Activated CD4-positive, alpha-beta T cell treated with anti-CD3 and anti-CD28 coated beads, Interleukin-10, Interleukin-2, amounts not matched to agents 100 ng/mL and 50 ng/mL, durations not matched to agents 16 hours and 8 hours (primary cell): ENCODE results near the gene PTPRM.

Experiments
- DNase-seq: peaks from one replicate; pipeline ENCODE4 v3.0.0-alpha.2; 2020

Gene PTPRM

DNA sequence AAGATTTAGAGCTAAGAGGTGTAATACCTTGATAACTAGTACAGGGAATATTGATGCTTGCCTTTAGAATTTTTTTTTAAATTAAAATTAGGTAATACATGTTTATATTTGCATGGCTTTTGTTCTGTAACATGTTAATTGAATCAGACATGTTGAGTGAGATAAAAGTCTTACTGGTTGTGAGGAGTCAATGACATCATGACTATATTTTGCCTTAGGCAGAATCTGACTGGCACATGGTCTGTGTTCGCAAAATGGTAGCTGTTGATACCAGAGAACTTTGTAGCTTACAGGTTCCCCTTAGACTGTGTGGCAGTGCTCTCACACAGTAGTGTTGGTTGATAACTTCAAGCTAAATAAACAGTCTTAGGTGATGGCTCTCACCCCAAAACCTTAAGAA is 199.7 kb downstream of the PTPRM start:
- no peak for DNase-seq

DNA sequence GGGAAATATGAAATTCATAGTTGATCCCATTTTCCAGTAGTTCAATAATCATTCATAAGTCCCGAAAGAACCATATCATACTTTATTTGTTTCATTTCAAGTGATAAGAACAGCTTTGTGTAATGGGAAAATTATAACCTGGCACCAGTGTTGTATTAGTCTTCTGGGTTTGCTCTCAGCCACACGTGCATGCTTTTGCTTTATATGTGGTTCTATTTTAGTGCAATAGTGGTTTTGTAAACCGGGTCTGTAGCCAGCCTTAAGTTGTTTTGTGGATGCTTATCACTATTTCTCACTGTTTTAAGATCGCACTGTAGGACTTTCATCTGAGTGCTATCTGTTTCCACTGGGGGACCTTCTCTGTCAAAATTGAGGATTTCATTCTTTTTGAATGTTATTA is 203.8 kb downstream of the PTPRM start:
- no peak for DNase-seq

DNA sequence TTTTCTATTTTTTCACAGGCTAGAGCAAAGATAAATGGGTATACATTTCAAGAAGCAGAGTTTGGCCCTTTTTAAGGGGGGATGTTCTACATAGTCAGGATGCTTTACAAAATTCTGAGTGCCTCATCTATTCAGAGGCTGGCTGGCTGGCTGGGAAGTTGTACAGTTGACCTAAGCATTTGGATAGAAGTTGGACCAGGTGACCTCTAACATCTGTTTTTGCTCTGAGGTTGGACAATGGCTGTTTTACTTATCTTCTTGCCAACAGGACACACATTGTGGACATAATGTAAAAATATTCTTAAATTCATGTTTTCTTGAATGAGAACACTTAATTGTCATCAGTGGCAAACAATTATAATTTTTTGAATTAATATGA is 205.4 kb downstream of the PTPRM start:
- DNase-seq = no peak

DNA sequence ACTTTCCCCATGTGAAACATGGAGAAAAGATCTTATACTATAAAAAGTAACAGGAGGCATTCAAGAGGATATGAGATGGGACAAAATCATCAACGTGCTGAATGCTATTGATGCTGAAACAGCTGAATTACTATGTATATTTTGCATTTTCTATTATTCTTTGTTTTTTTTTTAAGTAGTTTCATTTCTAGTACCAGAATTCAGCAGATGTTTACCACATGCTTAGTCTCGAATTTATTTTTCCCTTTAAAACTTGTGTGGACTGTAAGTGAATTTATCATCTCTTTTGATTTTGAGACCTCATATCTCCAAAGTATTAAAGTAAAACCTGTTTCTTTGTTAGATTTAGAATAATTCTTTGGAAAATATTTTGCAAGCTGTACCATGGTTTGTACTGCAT is 205.8 kb downstream of the PTPRM start:
- no peak for DNase-seq

DNA sequence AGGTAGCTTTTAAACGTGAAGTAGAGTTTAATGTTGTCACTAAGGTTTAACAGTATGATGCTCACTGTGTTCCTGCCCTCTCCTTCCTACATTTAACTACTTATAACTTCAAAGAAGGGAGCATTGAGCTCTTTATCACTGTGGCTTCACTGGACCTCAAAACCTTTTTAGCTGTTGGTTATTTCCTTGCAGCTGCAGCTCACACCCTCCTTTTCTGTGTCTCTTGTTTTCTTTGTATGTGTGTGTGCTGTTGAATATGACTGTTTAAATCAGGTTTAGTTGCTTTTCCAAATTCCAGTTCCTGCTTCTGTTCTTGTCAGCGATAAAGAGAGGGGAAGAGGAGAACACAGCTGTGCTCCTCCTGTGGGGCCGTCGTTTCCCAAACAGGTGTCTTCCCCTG is 208.0 kb downstream of the PTPRM start:
- DNase-seq = no peak

DNA sequence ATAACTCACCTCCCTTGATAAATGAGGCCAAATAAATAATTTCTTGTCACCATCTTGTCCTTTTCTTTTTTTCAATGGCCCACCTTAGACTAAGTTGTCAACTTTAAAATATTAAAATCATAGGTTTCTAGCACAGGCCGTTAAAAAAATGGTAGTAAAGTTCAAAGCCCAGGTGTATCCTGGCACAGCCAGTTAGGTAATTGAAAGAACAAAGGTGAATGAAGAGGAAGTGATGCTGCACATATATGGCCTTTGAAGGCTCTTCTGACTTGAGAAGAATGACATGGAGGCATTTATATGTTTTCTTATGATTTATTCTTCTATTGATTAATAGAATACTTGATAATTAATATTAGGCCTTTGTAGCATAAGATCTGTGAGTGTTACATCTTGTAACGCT is 208.7 kb downstream of the PTPRM start:
- no peak for DNase-seq

DNA sequence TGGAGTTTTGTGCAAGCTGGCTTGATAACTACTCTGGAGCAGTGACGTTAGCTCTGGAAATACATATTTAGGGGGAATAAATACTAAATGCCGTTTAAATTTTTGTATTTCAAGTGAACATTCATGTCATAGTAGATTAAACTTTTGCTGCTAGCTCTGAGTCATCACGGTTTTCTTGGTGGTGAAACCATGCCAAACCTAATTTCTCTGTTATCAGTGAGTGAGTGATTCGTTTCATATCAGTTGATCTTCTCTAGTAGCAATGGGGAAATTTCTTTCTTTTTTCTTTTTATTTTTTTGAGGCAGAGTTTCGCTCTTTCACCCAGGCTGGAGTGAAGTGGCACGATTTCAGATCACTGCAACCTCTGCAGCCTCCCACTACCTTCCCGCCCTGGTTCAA is 211.1 kb downstream of the PTPRM start:
- DNase-seq = no peak

DNA sequence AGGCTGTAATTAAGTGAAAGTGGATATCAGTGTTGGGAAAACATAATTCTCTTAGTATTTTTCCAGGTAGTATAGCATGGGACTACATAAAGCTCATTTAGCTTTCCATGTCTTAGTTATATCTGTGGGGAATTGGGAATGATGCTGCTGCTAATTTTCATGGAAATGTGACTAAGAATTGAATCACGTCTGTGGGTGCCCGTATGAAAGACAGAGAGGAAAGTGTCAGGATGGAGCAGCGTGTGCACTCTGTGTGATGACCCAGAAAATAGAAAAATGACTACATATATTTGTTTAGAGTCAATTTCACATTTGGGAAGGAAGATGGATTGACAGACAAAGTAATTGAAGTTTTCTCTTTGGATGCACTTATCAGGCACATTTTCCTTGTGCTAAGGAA is 212.1 kb downstream of the PTPRM start:
- no peak for DNase-seq

DNA sequence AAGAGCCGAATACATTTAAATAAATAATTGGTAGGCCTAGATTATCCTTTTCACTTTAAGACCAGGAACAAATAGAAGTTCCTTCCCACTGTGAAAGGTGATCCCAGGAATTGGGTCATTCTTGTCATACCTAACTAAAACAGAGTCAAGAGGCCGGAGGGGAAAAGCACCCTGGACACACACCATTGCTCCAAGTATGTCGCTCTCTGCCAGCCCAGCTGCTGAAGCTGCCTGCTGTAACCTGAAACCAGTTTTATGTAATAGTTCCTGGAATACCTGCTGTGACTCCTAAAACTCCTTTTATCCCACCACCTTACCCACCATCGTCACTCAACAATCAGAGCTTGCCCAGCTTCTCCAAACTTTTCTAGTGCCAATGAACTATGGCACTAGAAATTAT is 217.1 kb downstream of the PTPRM start:
- no peak for DNase-seq

DNA sequence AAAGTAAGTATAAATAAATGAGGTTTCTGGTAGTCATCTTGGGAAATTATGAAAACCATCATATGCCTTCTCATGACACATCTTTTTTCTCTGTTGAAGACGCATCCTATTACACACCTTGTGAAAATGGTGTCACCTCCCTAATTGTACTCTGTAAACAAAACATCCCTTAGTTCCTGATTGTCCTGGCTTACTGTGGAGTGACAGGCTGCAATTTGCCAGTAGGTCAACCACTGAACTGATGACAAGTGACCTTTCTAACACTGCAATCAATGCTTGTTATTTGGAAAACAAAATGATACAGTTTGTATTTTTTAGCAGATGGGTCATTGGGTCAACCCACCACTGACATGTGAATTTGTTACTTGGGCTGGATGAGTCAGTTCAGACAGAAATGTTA is 219.5 kb downstream of the PTPRM start:
- DNase-seq = no peak

DNA sequence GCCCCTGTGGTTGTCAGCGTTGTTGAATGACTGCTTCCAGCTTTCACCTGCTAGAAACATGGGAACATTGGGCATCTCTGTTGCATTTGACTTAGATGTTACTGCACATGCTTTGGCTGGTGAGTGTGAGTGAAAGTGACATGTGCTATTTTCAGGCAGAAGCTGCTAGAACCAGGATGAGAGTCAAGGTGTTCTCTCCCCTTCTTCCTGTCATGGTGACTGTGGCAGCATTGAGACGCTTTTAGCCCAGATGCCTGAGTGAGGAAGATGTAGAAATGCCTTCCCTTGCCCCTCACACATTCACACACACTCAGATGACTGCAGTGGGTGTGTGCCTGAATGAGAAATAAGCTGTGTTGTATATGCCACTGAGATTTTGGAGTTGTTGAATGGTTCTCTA is 220.2 kb downstream of the PTPRM start:
- no peak for DNase-seq

DNA sequence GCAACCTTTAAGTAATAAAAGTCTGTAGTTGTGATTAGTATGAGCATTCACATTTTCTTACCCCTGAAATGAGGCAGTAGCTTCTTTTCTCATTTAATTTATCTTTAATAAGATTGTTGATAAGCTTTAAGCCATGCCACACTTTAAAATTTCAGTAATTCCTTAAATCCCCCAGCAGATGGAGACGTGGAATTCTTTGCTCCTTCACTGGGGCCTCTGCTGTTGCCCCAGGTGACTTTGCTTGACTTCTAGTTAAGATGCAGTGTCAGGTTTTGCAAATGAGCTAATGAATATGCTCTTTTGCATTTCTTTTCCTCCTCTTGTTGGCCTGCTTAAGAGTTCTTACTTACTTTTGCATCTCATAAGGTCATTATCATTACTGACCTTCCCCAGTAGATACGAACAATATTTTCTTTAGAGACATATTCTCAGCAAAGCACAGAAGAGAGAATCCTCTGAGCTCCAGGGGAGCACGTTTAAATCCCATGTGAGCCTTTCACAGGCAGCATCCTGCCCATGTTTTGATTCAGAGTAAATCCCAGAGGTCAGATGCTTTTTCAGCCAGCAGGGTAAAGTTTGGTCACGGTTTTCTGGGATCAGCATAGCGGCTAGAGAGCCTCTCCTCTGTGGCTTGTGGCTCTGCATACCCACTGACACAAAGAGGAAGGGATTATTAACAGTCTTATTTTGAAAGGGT is 222.9 kb downstream of the PTPRM start:
- no peak for DNase-seq

DNA sequence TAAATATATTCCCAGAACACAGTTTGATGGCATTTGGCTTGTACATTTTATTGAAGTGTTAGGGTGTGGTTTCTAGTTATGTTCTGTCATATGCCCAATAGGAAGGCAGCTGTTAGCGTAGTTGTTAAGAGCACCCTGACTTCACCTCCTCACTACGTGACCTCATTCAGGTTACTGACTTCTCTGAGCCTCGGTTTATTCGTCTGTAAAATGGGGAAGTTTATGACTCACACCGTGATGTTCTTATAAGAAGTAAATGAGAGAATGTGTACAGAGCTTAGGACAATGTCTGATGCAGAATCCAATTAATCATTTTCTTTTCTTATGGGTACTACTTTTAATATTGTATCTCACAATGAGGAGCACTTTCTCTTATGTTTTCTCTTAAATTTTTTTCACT is 226.0 kb downstream of the PTPRM start:
- DNase-seq = no peak

DNA sequence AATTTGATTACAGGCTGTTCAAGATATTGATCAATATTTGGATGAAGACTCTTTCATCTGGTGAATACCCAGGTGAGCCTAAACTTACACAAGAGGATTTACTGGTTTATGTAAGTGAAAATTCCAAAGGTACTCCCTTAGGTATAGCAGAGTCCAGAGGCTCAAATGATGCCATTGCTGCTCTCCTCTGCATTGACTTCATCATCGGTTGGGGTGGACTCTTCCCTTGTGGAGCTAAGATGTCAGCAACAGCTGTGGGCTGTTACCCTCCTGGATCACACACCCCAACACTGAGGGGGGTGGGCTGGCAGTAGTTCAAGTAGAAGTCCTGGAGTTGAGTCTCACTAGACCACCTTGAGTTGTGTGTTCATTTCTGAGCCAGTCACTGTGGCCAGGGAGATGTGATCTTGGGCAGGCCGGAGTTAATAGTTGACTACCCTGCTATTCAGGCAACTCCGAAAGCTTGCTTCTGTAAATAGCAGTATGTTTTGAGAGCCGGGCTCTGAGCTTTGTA is 236.9 kb downstream of the PTPRM start:
- DNase-seq = no peak

DNA sequence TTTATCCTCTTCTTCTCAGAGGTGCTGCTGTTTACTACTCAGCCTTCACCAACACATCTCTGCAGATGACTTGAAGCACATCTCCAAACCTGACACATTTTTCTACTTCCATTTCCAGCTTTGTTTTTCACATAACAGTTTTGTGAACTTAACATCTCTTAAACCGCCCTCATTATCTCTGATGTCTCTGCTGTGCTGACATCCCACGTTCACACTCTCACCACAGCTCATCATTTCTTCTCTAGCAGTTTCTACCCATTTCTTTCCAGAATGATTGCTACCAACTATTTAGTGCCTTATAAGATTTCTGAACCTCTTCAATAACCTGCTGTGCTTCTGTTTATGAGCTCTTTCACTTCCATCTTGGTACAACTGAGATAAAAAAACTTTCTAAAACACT is 238.0 kb downstream of the PTPRM start:
- peak; percentile 1 for DNase-seq

DNA sequence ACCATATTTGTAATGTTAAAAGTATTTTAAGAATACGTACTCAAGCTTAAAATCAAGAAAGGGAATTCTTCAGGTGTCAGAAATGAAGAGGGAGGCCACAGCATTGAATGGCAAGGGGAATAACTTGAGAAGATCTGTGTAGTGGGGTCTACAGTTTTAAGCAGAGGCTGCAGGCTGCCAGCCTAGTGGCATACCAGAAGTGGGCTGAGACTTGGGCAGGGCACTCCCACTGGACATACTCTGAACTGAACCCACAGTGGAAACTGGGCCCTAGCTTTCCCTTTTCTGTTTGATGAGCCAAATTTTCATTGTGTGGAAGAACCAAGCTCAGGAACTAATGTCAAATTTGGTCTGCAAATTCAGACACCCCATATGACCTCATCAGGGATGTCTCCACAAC is 238.8 kb downstream of the PTPRM start:
- DNase-seq = no peak

DNA sequence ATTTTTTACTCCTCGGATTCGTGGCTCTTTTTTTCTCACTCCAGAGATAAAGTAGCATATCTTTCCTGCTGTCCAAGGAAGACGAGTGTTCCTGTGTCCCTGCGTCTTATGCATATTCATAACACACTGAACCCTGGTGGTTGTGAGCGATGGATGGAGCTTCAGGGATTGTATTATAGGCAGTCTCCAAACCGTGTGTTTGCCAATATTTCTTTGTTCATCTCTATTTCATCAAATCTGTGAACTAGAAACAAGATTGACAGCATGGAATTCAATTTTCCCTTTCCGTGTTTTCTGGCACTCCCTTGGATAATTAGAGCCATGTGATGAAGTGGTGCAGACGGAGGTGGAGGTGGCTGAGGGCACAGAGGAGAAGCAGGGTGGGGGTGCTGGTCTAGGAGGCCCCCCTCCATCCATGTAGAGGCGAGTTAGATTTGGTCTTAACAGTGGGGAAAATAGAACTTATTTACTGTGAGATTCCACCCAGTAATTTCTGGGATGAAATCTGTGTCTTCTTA is 240.9 kb downstream of the PTPRM start:
- DNase-seq = no peak

DNA sequence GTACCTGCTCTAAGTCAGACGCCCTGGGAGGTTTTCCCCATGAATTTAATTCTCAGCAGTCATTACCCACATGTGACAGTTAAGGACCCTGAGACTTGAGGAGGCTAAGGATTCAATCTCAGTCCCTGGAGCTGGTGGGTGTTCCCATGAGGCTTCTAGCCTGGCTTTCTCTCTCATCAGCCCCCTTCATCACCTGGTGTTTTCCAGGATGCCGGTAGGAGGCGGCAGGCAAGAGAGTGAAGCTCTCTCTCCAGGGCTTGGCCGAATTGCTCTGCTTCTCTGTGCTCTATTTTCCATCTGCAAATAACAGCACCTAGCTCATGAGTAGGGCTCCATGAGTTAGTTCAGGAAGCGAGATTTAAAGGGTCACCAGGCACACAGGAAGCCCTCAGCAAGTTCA is 241.9 kb downstream of the PTPRM start:
- DNase-seq = no peak

DNA sequence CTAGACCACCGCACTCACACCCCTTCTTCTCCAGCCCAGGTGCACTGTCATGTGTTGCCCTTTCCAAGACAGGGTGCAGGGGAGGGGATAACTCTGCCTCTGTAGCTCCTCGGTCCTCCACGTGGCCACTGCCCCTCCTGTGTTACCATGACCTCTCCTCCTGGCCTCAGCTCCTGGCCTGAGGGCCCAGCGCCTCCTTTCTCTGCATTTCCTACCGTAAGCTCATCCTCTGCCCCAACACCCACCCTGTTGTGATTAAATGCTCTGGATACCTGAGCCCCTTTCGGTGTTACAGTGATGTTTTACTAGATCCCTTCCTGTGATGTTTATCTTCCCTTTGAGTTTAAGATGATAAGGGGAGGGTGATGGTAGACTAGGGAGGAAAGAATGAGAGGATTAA is 242.3 kb downstream of the PTPRM start:
- DNase-seq = no peak

DNA sequence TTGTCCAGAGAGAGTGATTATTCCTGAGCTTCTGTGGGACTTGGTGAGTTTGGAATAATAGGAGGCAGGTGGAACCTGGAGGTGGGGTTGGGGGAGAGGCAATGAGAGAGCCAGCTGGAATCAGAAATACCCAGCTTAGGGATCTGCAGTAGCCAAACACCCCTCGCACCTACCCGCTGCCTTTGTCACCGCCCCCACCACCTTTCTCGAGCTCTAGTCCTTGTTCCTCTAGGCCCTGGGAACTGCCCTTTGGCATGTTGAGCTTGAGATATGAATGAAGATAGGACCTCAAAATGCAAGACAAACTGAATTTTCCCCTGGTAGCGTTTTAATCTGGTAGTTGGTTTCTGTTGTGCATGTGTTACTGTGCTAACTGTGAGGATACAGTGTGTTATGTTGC is 242.9 kb downstream of the PTPRM start:
- no peak for DNase-seq

DNA sequence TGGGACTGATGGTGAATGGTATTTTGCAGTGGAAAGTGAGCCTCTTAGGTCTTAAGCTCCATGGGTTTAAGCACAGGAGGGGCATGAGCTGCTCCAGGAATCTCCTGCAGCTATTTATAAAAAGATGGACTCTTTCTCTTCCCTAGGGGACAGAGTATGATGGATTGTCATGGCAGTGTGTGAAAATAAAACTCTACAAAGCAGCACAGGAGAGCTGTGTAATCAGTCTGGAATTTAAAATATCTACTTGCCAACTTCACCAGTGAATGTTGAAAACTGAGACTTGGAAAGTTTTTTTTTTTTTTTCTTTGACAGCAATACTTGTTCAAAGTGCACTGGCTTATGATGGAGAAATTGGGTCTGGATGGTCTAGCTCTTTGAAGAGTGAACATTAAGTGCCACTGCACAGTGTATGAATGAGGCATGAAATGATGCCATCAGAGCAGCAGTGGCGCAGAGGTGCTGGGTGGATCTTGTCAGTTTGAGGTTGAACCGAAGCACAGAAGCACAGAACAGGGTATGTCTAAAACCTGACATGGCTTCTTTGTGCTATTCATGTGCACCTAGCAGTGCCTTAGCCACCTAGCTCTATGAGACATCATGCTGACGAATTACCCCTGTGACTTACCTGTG is 245.4 kb downstream of the PTPRM start:
- DNase-seq = no peak

DNA sequence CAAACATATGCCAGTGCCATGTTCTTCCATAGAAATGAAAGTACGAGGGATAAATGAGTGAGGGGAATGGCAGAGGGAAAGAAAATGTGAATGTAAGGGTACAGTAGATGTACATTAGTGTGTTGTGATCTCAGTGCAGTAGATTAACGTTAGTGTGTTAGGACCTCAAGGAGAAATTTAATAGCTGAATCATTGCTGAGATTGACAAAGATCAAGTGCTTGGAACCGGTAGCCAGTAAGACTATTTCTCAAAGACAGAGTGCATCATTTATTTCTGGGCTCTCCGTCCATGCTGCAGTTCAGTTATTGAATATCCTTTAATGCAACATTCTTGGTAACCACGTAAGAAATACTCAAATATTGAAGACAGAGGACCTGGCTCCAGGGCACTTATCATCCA is 246.0 kb downstream of the PTPRM start:
- DNase-seq = no peak

DNA sequence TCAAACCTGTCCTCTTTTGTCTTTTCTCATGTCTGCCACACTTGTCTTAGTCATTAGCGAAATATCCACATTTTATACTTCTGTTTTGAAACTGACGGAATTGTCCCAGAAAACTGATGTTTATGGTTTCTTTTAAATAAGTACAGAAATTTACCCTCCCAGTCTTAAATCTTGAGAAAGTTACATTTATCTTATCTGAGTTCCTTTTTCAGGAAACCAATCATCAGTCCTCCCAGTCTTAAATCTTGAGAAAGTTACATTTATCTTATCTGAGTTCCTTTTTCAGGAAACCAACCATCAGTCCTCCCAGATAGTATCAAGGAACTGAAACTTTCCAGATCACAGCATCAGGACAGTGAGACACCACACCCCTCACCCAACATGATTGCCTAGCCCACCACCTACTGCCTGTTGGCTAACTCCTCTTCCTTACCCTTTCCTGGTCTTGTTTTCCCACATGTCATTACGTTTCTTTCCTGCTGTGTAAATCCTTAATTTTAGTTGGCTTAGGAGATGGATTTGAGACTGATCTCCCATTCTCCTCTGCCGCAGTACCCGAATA is 247.7 kb downstream of the PTPRM start:
- DNase-seq = no peak

DNA sequence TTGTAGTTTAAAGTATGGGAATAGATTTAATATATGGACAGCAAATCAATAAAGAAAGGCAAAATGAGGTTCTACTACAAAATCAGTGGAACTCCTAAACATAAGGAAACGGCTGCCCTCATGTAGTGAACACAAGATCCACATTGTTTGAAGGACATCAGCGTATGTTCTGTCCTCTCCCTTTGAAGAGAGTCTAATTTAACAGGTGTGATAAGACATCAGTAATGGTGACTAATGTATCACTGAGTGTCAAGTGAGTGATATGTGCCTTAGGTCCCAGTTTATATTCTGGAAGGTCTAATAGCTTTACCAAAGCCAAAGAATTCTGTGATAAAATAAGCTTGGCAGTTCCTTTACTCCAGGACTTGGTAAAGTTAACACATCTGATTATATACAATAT is 248.7 kb downstream of the PTPRM start:
- DNase-seq = no peak
